Panc1 (cell line): Measurements from ENCODE around the gene SPINT1. TPM values are rescaled to one million over a fixed set of nuclear protein-coding genes. Genes with fewer than 3 reads are reported as not detected.

ENCODE experiments used
- ATAC-seq: fragments of 200-7000 bp; cut with Tn5 transposase; 2 replicates; pipeline ENCODE4 v1.9.1; 2020; ENCODE audit warnings: mild to moderate bottlenecking, moderate library complexity
- BruUV-seq: library from RNA; stranded (reverse); fragments of 400-500 nt; replicated peaks from 2 replicates; lab custom pipeline; 2021; lab: Mats Ljungman, UMichigan
- CTCF ChIA-PET: fragments of 300-600 bp; sonication (Branson Sonifier 250); formaldehyde crosslinking; loops from one replicate; lab custom pipeline; 2022; ENCODE audit warnings: antibody characterized with exemption; lab: Charles Lee
- POLR2A ChIA-PET: fragments of 300-600 bp; sonication (Branson Sonifier 250); formaldehyde crosslinking; loops from one replicate; lab custom pipeline; 2022; ENCODE audit warnings: antibody characterized with exemption; lab: Charles Lee
- DNase-seq: peaks from one replicate; pipeline ENCODE4 v3.0.0-alpha.2; 2010; ENCODE audit warnings: low read depth, low spot score
- H3K27ac ChIP-seq: 2 replicates; pipeline ENCODE4 v1.5.1; 2011; ENCODE audit warnings: mild to moderate bottlenecking, low read length, inconsistent platforms
- H3K27me3 ChIP-seq: fragments of 200-500 bp; sonication (Bioruptor generic); 2 replicates; pipeline ENCODE4 v1.6.0; 2014; ENCODE audit warnings: low read length, inconsistent platforms; ENCODE audit not compliant: control insufficient read depth, insufficient read depth
- H3K36me3 ChIP-seq: fragments of 200-500 bp; sonication (Bioruptor generic); 2 replicates; pipeline ENCODE4 v1.5.1; 2014; ENCODE audit warnings: inconsistent platforms, mild to moderate bottlenecking, low read length, moderate library complexity; ENCODE audit not compliant: control insufficient read depth, insufficient read depth
- H3K4me1 ChIP-seq: 2 replicates; pipeline ENCODE4 v1.5.1; 2011; ENCODE audit warnings: inconsistent platforms, mild to moderate bottlenecking, low read length, moderate library complexity; ENCODE audit not compliant: control insufficient read depth, insufficient read depth
- H3K4me3 ChIP-seq, 2 experiments: 2 replicates each; pipeline ENCODE4 v1.5.1; 2011 to 2012; ENCODE audit warnings: low read depth in 2 of 2, low read length in 2 of 2, mild to moderate bottlenecking in 2 of 2, inconsistent platforms in 1 of 2, moderate library complexity in 1 of 2
- H3K9me3 ChIP-seq: fragments of 200-500 bp; sonication (Bioruptor generic); 2 replicates; pipeline ENCODE4 v1.5.1; 2014; ENCODE audit warnings: low read depth, mild to moderate bottlenecking, inconsistent platforms, low read length, moderate library complexity; ENCODE audit not compliant: control insufficient read depth, insufficient read depth
- POLR2AphosphoS5 ChIP-seq: IDR thresholded peaks from 2 replicates; pipeline ENCODE4 v1.6.1; 2012; ENCODE audit warnings: mild to moderate bottlenecking, low read depth, low read length, moderate library complexity
- REST ChIP-seq, 2 experiments: IDR thresholded peaks; 2 replicates each; pipeline ENCODE4 v1.6.1; 2011 to 2012; ENCODE audit warnings: low read depth in 2 of 2, control low read depth in 1 of 2, low read length in 1 of 2, mild to moderate bottlenecking in 1 of 2, moderate library complexity in 1 of 2; ENCODE audit not compliant: insufficient read depth in 1 of 2
- SIN3A ChIP-seq: IDR thresholded peaks from 2 replicates; pipeline ENCODE4 v1.6.1; 2012; ENCODE audit warnings: low read depth, mild to moderate bottlenecking, low read length, moderate library complexity, borderline replicate concordance; ENCODE audit not compliant: insufficient read depth
- TCF7L2 ChIP-seq: IDR thresholded peaks from 2 replicates; pipeline ENCODE4 v1.6.1; 2011; ENCODE audit warnings: mild to moderate bottlenecking, low read depth, low read length, inconsistent platforms
- in situ Hi-C: cut with HindIII; loops from 2 replicates; pipeline ENCODE4 v1.10.0; 2016; ENCODE audit warnings: low sequenced_read_pairs, low pct_unique_long_range_greater_than_20kb
- intact Hi-C: fragments of 100-400 bp; cut with micrococcal nuclease; formaldehyde crosslinking; loops from one replicate; pipeline ENCODE4 v1.10.0; 2022; ENCODE audit not compliant: unreplicated experiment
- total RNA-seq: library from RNA; stranded (reverse); gene quantifications from one replicate; pipeline ENCODE4 v1.2.1, GENCODE V29; 2021; ENCODE audit not compliant: unreplicated experiment
- TF ChIP-seq, protein P1 (sequence below): fragments of 450-650 bp; IDR thresholded peaks from 2 replicates; pipeline ENCODE4 v1.5.1; 2017; ENCODE audit warnings: mild to moderate bottlenecking

The SPINT1 gene
- total RNA-seq, 1 experiment from 2014 or later, result 32.7 TPM

GRCh38 chr15:40796512-40796911 lies 47.3 kb upstream of the SPINT1 start:
- peaks cover 9% of the 10 kb centered on the region for H3K4me1 ChIP-seq
- no peak for DNase-seq
- no peak for TF ChIP-seq REST (IDR thresholded peaks at IDR 0.05; ENCODE audit: insufficient read depth in 1 of 2, low read depth in 2 of 2, low read length in 1 of 2)
- no peak for TF ChIP-seq TCF7L2
- TF ChIP-seq POLR2AphosphoS5, result no peak
- no peak for TF ChIP-seq SIN3A
- TF ChIP-seq, protein P1, sequence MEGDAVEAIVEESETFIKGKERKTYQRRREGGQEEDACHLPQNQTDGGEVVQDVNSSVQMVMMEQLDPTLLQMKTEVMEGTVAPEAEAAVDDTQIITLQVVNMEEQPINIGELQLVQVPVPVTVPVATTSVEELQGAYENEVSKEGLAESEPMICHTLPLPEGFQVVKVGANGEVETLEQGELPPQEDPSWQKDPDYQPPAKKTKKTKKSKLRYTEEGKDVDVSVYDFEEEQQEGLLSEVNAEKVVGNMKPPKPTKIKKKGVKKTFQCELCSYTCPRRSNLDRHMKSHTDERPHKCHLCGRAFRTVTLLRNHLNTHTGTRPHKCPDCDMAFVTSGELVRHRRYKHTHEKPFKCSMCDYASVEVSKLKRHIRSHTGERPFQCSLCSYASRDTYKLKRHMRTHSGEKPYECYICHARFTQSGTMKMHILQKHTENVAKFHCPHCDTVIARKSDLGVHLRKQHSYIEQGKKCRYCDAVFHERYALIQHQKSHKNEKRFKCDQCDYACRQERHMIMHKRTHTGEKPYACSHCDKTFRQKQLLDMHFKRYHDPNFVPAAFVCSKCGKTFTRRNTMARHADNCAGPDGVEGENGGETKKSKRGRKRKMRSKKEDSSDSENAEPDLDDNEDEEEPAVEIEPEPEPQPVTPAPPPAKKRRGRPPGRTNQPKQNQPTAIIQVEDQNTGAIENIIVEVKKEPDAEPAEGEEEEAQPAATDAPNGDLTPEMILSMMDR, result no peak
- H3K27ac ChIP-seq, result no peak overlapping the region
- ChIA-PET POLR2A (no interaction called here), CTCF (interaction anchor here (0.6 kb wide), 1 partner anchor 83 kb away, joined by 6 read pairs; no protein-coding TSS in a partner anchor)
- H3K36me3 ChIP-seq, result no peaks in the 10 kb centered on the region
- no peak for ATAC-seq
- intact Hi-C loops (no loop called here), in situ Hi-C loops (loop anchor here (25.0 kb wide), 1 partner anchor 159 kb away; no protein-coding TSS in a partner anchor)
- no peak overlapping the region for H3K4me3 ChIP-seq
- no peaks in the 10 kb centered on the region for H3K27me3 ChIP-seq
- H3K9me3 ChIP-seq, result no peaks in the 10 kb centered on the region
- BruUV-seq, result no TSS peak

DNA sequence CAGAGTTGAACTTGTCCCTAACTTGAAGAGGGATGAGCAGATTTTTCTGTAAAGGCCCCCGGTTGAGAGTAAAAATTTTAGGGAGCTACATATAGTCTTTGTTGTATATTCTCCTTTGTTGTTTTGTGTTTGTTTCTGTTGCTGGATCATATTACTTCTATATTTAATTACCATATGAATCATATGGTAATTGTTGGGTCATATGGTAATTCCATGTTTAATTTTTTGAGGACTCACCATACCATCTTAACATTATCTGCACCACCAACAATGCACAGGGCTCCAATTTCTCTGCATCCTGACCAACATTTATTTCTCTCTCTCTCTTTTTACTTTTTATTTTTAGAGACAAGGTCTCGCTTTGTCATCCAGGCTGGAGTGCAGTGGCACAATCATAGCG lies 44.3 kb upstream of the SPINT1 start:
- DNase-seq, result no peak
- ChIA-PET CTCF (no interaction called here), POLR2A (interaction anchor here (0.7 kb wide), 1 partner anchor 14 kb away, joined by 6 read pairs; no protein-coding TSS in a partner anchor)
- no peaks in the 10 kb centered on the region for H3K27me3 ChIP-seq
- H3K36me3 ChIP-seq, result no peaks in the 10 kb centered on the region
- in situ Hi-C loops, result loop anchor here (25.0 kb wide), 1 partner anchor 162 kb away; no protein-coding TSS in a partner anchor
- no peaks in the 10 kb centered on the region for H3K9me3 ChIP-seq
- H3K4me3 ChIP-seq, result no peak overlapping the region
- intact Hi-C loops, result no loop called here
- no peak for TF ChIP-seq TCF7L2
- no peak overlapping the region for H3K27ac ChIP-seq
- no peak for ATAC-seq
- no peaks in the 10 kb centered on the region; the same call in 1 of the 2 replicates for H3K4me1 ChIP-seq
- no TSS peak for BruUV-seq

DNA sequence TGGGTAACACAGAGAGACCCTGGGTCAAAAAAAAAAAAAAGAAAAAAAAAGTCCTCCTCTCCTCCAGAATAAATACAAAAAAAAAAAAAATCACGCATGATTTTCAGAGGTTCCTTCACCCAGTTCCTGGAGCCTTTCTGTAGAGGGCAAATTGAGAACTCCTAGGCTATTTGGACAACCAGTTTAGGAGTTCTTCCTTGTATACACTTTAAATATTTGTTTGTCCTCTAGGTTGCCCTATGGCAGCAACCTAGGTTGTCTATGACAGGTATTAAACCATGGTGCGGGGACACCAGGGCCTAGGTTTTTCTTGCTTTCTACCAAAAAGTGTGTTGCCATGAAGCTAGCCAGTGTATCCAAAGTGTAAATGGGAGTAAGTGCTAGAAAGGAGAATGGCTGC lies 40.8 kb upstream of the SPINT1 start:
- no peak for ATAC-seq
- TF ChIP-seq POLR2AphosphoS5, result no peak
- TF ChIP-seq, protein P1, result no peak
- no peak for TF ChIP-seq SIN3A
- TF ChIP-seq REST (IDR thresholded peaks at IDR 0.05; ENCODE audit: insufficient read depth in 1 of 2, low read depth in 2 of 2, low read length in 1 of 2), result no peak
- TF ChIP-seq TCF7L2, result no peak
- intact Hi-C loops (no loop called here), in situ Hi-C loops (no loop called here)
- ChIA-PET CTCF (no interaction called here), POLR2A (interaction anchor here (0.7 kb wide), 1 partner anchor 97 kb away, joined by 7 read pairs; no protein-coding TSS in a partner anchor)
- H3K4me3 ChIP-seq, result no peak overlapping the region
- H3K9me3 ChIP-seq, result no peaks in the 10 kb centered on the region
- no peaks in the 10 kb centered on the region for H3K36me3 ChIP-seq
- no peak overlapping the region for H3K27ac ChIP-seq
- no TSS peak for BruUV-seq
- no peaks in the 10 kb centered on the region for H3K27me3 ChIP-seq
- no peak for DNase-seq
- H3K4me1 ChIP-seq, result peaks cover 1% of the 10 kb centered on the region
